Kidney (tissue), 14 donors: ENCODE results near the gene CACNA1S. TPM values are rescaled to one million over a fixed set of nuclear protein-coding genes. Genes with fewer than 3 reads are reported as not detected.

Source experiments
- DNase-seq, 5 donors: peaks; one replicate each; pipeline ENCODE4 v3.0.0-alpha.2; 2013 to 2020
- FAIRE-seq: peaks from 2 replicates; lab custom pipeline; 2012; peaks lifted over from hg19 to GRCh38; lab: Jason Lieb, UNC
- H3K27ac ChIP-seq, 2 donors: one replicate each; pipeline ENCODE4 v1.7.0; 2013; ENCODE audit warnings: low read depth in 2 of 2, low read length in 2 of 2, inconsistent platforms in 1 of 2
- H3K27me3 ChIP-seq: one replicate; pipeline ENCODE4 v1.7.1; 2013; ENCODE audit warnings: low read length, inconsistent platforms; ENCODE audit not compliant: control insufficient read depth, insufficient read depth
- H3K36me3 ChIP-seq, 3 donors: one replicate each; pipeline versions ENCODE4 v1.7.0 to v1.7.1; 2013; ENCODE audit warnings: low read length in 3 of 3, control low read depth in 1 of 3, inconsistent platforms in 1 of 3; ENCODE audit not compliant: insufficient read depth in 3 of 3, control insufficient read depth in 2 of 3
- H3K4me1 ChIP-seq, 3 donors: one replicate each; pipeline versions ENCODE4 v1.7.0 to v1.7.1; 2013; ENCODE audit warnings: low read length in 3 of 3, inconsistent platforms in 1 of 3, low read depth in 1 of 3; ENCODE audit not compliant: control insufficient read depth in 2 of 3, insufficient read depth in 2 of 3
- H3K4me3 ChIP-seq, 3 donors: one replicate each; pipeline versions ENCODE4 v1.7.0 to v1.8.1; 2013; ENCODE audit warnings: low read length in 3 of 3, control low read depth in 1 of 3, inconsistent platforms in 1 of 3
- H3K9ac ChIP-seq, 3 donors: one replicate each; pipeline versions ENCODE4 v1.7.0 to v1.7.1; 2013; ENCODE audit warnings: low read length in 3 of 3, control low read depth in 1 of 3, inconsistent platforms in 1 of 3
- H3K9me3 ChIP-seq, 3 donors: one replicate each; pipeline versions ENCODE4 v1.7.0 to v1.7.1; 2013; ENCODE audit warnings: low read length in 3 of 3, control low read depth in 1 of 3, inconsistent platforms in 1 of 3; ENCODE audit not compliant: control insufficient read depth in 2 of 3, insufficient read depth in 1 of 3
- CTCF ChIP-seq: IDR thresholded peaks from 3 replicates; pipeline ENCODE4 v1.5.1; 2012; ENCODE audit warnings: mild to moderate bottlenecking, moderate library complexity, borderline replicate concordance; ENCODE audit not compliant: insufficient read depth; ENCODE audit errors: extremely low read depth
- intact Hi-C: fragments of 100-400 bp; cut with DNase I; formaldehyde crosslinking; loops from one replicate; pipeline ENCODE4 v1.11.1; 2022
- polyA plus RNA-seq: library from polyadenylated mRNA; stranded (reverse); fragments of 350-450 nt; fragmentation: Illumina TruSeq; extraction: RNeasy Lipid Tissue Mini Kit (QIAGEN cat#74804); gene quantifications from one replicate; pipeline ENCODE4 v1.2.3, GENCODE V29; 2014; ENCODE audit warnings: low read depth, low replicate concordance; ENCODE audit not compliant: insufficient read depth
- total RNA-seq: library from RNA; stranded (reverse); fragmentation: NEBNext Ultra II Directional; extraction: Animal tissue kit (Norgen Biotek cat#: 25700); gene quantifications from one replicate; pipeline ENCODE4 v1.2.1, GENCODE V29; 2021
- donor health status: control.
- donor health status: control.
- donor health status: control.
- donor health status: control.
- donor health status: control.
- donor health status: DM: yes; HTN: yes; CAD: no.
- donor health status: Normal renal cell carcinoma (clear cell type).

Gene CACNA1S
- total and polyA plus RNA-seq, 2 donors from 2014 or later = 0.41 TPM; not detected in 1

- Histone ChIP-seq H3K36me3 (peaks cover 7 to 52% (median 38%) of the 10 kb centered on the region in 3 donors), H3K9ac (no peak overlapping the region), H3K27ac (no peak overlapping the region), H3K9me3 (no peaks in the 10 kb centered on the region), H3K4me3 (no peak overlapping the region), H3K27me3 (no peaks in the 10 kb centered on the region), H3K4me1 (no peaks in the 10 kb centered on the region)
- no peak for TF ChIP-seq CTCF
- intact Hi-C loops = no loop called here
- peak in 1 of 5 donors; percentile 21 for DNase-seq
- FAIRE-seq = no peak
These were observed 32.5 kb upstream of the CACNA1S start for GRCh38 chr1:201144701-201145100.

- Histone ChIP-seq H3K27ac (no peak overlapping the region), H3K27me3 (no peaks in the 10 kb centered on the region), H3K36me3 (peaks cover 7 to 53% (median 38%) of the 10 kb centered on the region in 3 donors), H3K4me3 (no peak overlapping the region), H3K9me3 (no peaks in the 10 kb centered on the region), H3K9ac (no peak overlapping the region), H3K4me1 (no peaks in the 10 kb centered on the region)
- no peak for FAIRE-seq
- DNase-seq = peak in 1 of 5 donors; percentile 37
- TF ChIP-seq CTCF = no peak
- intact Hi-C loops = no loop called here
These were observed 31.8 kb upstream of the CACNA1S start for GRCh38 chr1:201143726-201144635.

GRCh38 chr1:201142849-201143725 is 30.9 kb upstream of the CACNA1S start:
- Histone ChIP-seq H3K4me3 (no peak overlapping the region), H3K27ac (no peak overlapping the region), H3K27me3 (no peaks in the 10 kb centered on the region), H3K36me3 (peaks cover 6 to 56% (median 36%) of the 10 kb centered on the region in 3 donors), H3K9ac (no peak overlapping the region), H3K9me3 (no peaks in the 10 kb centered on the region), H3K4me1 (no peaks in the 10 kb centered on the region)
- FAIRE-seq (no peak), DNase-seq (peak in 1 of 5 donors; percentile 44)
- TF ChIP-seq CTCF = no peak
- intact Hi-C loops = no loop called here
